Panc1 (cell line): ENCODE data around the gene BIRC6. TPM values are rescaled to one million over a fixed set of nuclear protein-coding genes. Genes with fewer than 3 reads are reported as not detected.

Experiments
- ATAC-seq: fragments of 200-7000 bp; cut with Tn5 transposase; 2 replicates; pipeline ENCODE4 v1.9.1; 2020; ENCODE audit warnings: mild to moderate bottlenecking, moderate library complexity
- Bru-seq: library from RNA; stranded (reverse); fragments of 400-500 nt; gene quantifications from one replicate; lab custom pipeline; 2021; lab: Mats Ljungman, UMichigan
- BruChase-seq, 2 experiments: library from RNA; stranded (reverse); fragments of 400-500 nt; gene quantifications; one replicate each; lab custom pipeline; 2021; lab: Mats Ljungman, UMichigan
- BruUV-seq: library from RNA; stranded (reverse); fragments of 400-500 nt; replicated peaks from 2 replicates; lab custom pipeline; 2021; lab: Mats Ljungman, UMichigan
- CTCF ChIA-PET: fragments of 300-600 bp; sonication (Branson Sonifier 250); formaldehyde crosslinking; loops from one replicate; lab custom pipeline; 2022; ENCODE audit warnings: antibody characterized with exemption; lab: Charles Lee
- POLR2A ChIA-PET: fragments of 300-600 bp; sonication (Branson Sonifier 250); formaldehyde crosslinking; loops from one replicate; lab custom pipeline; 2022; ENCODE audit warnings: antibody characterized with exemption; lab: Charles Lee
- DNase-seq: peaks from one replicate; pipeline ENCODE4 v3.0.0-alpha.2; 2010; ENCODE audit warnings: low read depth, low spot score
- H3K27ac ChIP-seq: 2 replicates; pipeline ENCODE4 v1.5.1; 2011; ENCODE audit warnings: mild to moderate bottlenecking, low read length, inconsistent platforms
- H3K27me3 ChIP-seq: fragments of 200-500 bp; sonication (Bioruptor generic); 2 replicates; pipeline ENCODE4 v1.6.0; 2014; ENCODE audit warnings: low read length, inconsistent platforms; ENCODE audit not compliant: control insufficient read depth, insufficient read depth
- H3K36me3 ChIP-seq: fragments of 200-500 bp; sonication (Bioruptor generic); 2 replicates; pipeline ENCODE4 v1.5.1; 2014; ENCODE audit warnings: inconsistent platforms, mild to moderate bottlenecking, low read length, moderate library complexity; ENCODE audit not compliant: control insufficient read depth, insufficient read depth
- H3K4me1 ChIP-seq: 2 replicates; pipeline ENCODE4 v1.5.1; 2011; ENCODE audit warnings: inconsistent platforms, mild to moderate bottlenecking, low read length, moderate library complexity; ENCODE audit not compliant: control insufficient read depth, insufficient read depth
- H3K4me3 ChIP-seq, 2 experiments: 2 replicates each; pipeline ENCODE4 v1.5.1; 2011 to 2012; ENCODE audit warnings: low read depth in 2 of 2, low read length in 2 of 2, mild to moderate bottlenecking in 2 of 2, inconsistent platforms in 1 of 2, moderate library complexity in 1 of 2
- H3K9me3 ChIP-seq: fragments of 200-500 bp; sonication (Bioruptor generic); 2 replicates; pipeline ENCODE4 v1.5.1; 2014; ENCODE audit warnings: low read depth, mild to moderate bottlenecking, inconsistent platforms, low read length, moderate library complexity; ENCODE audit not compliant: control insufficient read depth, insufficient read depth
- POLR2AphosphoS5 ChIP-seq: IDR thresholded peaks from 2 replicates; pipeline ENCODE4 v1.6.1; 2012; ENCODE audit warnings: mild to moderate bottlenecking, low read depth, low read length, moderate library complexity
- SIN3A ChIP-seq: IDR thresholded peaks from 2 replicates; pipeline ENCODE4 v1.6.1; 2012; ENCODE audit warnings: low read depth, mild to moderate bottlenecking, low read length, moderate library complexity, borderline replicate concordance; ENCODE audit not compliant: insufficient read depth
- TCF7L2 ChIP-seq: IDR thresholded peaks from 2 replicates; pipeline ENCODE4 v1.6.1; 2011; ENCODE audit warnings: mild to moderate bottlenecking, low read depth, low read length, inconsistent platforms
- in situ Hi-C: cut with HindIII; loops from 2 replicates; pipeline ENCODE4 v1.10.0; 2016; ENCODE audit warnings: low sequenced_read_pairs, low pct_unique_long_range_greater_than_20kb
- intact Hi-C: fragments of 100-400 bp; cut with micrococcal nuclease; formaldehyde crosslinking; loops from one replicate; pipeline ENCODE4 v1.10.0; 2022; ENCODE audit not compliant: unreplicated experiment
- long read RNA-seq: library from polyadenylated mRNA; unstranded; transcript quantifications from one replicate; pipeline ENCODE4 v2.0.0, GENCODE V29; 2021; ENCODE audit not compliant: unreplicated experiment
- polyA plus RNA-seq: library from polyadenylated mRNA; unstranded; fragments of >200 nt; gene quantifications from one replicate; pipeline ENCODE4 v1.2.1, GENCODE V29; 2012; ENCODE audit warnings: missing spikeins; ENCODE audit not compliant: insufficient read length
- total RNA-seq: library from RNA; stranded (reverse); gene quantifications from one replicate; pipeline ENCODE4 v1.2.1, GENCODE V29; 2021; ENCODE audit not compliant: unreplicated experiment
- TF ChIP-seq, protein P1 (sequence below): fragments of 450-650 bp; IDR thresholded peaks from 2 replicates; pipeline ENCODE4 v1.5.1; 2017; ENCODE audit warnings: mild to moderate bottlenecking
- TF ChIP-seq, protein P2 (sequence below), 2 experiments: IDR thresholded peaks; 2 replicates each; pipeline ENCODE4 v1.6.1; 2011 to 2012; ENCODE audit warnings: low read depth in 2 of 2, control low read depth in 1 of 2, low read length in 1 of 2, mild to moderate bottlenecking in 1 of 2, moderate library complexity in 1 of 2; ENCODE audit not compliant: insufficient read depth in 1 of 2

The BIRC6 gene, protein sequence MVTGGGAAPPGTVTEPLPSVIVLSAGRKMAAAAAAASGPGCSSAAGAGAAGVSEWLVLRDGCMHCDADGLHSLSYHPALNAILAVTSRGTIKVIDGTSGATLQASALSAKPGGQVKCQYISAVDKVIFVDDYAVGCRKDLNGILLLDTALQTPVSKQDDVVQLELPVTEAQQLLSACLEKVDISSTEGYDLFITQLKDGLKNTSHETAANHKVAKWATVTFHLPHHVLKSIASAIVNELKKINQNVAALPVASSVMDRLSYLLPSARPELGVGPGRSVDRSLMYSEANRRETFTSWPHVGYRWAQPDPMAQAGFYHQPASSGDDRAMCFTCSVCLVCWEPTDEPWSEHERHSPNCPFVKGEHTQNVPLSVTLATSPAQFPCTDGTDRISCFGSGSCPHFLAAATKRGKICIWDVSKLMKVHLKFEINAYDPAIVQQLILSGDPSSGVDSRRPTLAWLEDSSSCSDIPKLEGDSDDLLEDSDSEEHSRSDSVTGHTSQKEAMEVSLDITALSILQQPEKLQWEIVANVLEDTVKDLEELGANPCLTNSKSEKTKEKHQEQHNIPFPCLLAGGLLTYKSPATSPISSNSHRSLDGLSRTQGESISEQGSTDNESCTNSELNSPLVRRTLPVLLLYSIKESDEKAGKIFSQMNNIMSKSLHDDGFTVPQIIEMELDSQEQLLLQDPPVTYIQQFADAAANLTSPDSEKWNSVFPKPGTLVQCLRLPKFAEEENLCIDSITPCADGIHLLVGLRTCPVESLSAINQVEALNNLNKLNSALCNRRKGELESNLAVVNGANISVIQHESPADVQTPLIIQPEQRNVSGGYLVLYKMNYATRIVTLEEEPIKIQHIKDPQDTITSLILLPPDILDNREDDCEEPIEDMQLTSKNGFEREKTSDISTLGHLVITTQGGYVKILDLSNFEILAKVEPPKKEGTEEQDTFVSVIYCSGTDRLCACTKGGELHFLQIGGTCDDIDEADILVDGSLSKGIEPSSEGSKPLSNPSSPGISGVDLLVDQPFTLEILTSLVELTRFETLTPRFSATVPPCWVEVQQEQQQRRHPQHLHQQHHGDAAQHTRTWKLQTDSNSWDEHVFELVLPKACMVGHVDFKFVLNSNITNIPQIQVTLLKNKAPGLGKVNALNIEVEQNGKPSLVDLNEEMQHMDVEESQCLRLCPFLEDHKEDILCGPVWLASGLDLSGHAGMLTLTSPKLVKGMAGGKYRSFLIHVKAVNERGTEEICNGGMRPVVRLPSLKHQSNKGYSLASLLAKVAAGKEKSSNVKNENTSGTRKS (N-terminal part only)
- total RNA-seq (73.1 TPM), Bru-seq, nascent RNA (percentile 93 among the genes with signal in this experiment), BruChase-seq, experiment 1, labeled RNA remaining after a 2-hour chase (percentile 90 among the genes with signal in this experiment), BruChase-seq, experiment 2, labeled RNA remaining after a 6-hour chase (percentile 91 among the genes with signal in this experiment)
- 28.8 TPM for polyA plus RNA-seq
- long read RNA-seq, partial matches to known transcripts: 34 of 55 reads
- long read RNA-seq, other reads (novel, unspliced or antisense): 21 of 55 reads

DNA sequence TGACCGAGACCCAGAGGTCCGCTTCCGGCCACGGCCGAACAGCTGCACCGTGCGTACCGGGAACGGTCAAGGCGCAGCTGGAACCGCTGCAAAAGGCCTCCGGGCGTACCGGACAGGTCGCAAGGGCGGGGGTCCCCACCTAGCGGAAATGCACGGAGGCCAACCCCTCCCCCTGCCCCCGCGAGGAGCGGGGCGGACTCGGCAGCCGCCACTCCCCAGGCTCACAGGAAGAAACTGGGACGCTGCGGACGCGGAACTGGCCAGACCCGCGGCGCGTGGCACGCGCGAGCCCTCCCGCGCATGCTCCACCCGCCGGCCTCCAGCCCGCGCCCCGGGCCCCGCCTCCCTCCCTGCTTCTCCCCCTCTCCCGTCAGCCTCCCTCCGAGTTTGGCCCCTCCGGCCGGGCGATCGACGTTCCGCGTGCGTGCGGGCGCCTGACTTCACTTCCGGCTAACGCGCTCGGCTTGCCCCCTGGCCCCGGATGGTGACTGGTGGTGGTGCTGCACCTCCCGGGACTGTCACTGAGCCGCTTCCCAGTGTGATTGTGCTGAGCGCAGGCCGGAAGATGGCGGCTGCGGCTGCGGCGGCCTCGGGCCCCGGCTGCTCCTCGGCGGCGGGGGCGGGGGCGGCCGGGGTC lies at the start of gene BIRC6:
TSS of gene BIRC6 (plus strand) at position 343 of the 637 bp plus-strand sequence. CDS start at position 482, 139 bp downstream.
- BruUV-seq: no TSS peak
- Histone ChIP-seq H3K4me3 (peak within 1 kb of the TSS; percentile 84 to 93), H3K4me1 (peaks cover 28% of the 10 kb centered on the region), H3K36me3 (no peaks in the 10 kb centered on the region), H3K27me3 (no peaks in the 10 kb centered on the region), H3K27ac (peak within 1 kb of the TSS; percentile 99), H3K9me3 (no peaks in the 10 kb centered on the region)
- POLR2A ChIA-PET: no interaction called here
- CTCF ChIA-PET: no interaction called here
- ATAC-seq (peak; percentile 97), DNase-seq (peak; percentile 78)
- TF ChIP-seq SIN3A (peak; percentile 70), POLR2AphosphoS5 (peak; percentile 96), TCF7L2 (no peak)
- TF ChIP-seq, protein P1, sequence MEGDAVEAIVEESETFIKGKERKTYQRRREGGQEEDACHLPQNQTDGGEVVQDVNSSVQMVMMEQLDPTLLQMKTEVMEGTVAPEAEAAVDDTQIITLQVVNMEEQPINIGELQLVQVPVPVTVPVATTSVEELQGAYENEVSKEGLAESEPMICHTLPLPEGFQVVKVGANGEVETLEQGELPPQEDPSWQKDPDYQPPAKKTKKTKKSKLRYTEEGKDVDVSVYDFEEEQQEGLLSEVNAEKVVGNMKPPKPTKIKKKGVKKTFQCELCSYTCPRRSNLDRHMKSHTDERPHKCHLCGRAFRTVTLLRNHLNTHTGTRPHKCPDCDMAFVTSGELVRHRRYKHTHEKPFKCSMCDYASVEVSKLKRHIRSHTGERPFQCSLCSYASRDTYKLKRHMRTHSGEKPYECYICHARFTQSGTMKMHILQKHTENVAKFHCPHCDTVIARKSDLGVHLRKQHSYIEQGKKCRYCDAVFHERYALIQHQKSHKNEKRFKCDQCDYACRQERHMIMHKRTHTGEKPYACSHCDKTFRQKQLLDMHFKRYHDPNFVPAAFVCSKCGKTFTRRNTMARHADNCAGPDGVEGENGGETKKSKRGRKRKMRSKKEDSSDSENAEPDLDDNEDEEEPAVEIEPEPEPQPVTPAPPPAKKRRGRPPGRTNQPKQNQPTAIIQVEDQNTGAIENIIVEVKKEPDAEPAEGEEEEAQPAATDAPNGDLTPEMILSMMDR: no peak
- TF ChIP-seq, protein P2, sequence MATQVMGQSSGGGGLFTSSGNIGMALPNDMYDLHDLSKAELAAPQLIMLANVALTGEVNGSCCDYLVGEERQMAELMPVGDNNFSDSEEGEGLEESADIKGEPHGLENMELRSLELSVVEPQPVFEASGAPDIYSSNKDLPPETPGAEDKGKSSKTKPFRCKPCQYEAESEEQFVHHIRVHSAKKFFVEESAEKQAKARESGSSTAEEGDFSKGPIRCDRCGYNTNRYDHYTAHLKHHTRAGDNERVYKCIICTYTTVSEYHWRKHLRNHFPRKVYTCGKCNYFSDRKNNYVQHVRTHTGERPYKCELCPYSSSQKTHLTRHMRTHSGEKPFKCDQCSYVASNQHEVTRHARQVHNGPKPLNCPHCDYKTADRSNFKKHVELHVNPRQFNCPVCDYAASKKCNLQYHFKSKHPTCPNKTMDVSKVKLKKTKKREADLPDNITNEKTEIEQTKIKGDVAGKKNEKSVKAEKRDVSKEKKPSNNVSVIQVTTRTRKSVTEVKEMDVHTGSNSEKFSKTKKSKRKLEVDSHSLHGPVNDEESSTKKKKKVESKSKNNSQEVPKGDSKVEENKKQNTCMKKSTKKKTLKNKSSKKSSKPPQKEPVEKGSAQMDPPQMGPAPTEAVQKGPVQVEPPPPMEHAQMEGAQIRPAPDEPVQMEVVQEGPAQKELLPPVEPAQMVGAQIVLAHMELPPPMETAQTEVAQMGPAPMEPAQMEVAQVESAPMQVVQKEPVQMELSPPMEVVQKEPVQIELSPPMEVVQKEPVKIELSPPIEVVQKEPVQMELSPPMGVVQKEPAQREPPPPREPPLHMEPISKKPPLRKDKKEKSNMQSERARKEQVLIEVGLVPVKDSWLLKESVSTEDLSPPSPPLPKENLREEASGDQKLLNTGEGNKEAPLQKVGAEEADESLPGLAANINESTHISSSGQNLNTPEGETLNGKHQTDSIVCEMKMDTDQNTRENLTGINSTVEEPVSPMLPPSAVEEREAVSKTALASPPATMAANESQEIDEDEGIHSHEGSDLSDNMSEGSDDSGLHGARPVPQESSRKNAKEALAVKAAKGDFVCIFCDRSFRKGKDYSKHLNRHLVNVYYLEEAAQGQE (IDR thresholded peaks at IDR 0.05; ENCODE audit: insufficient read depth in 1 of 2, low read depth in 2 of 2, low read length in 1 of 2): no peak; a peak in 1 of 4 replicates
- in situ Hi-C loops: no loop called here
- intact Hi-C loops: no loop called here
